ENCODE measurements around the gene CTLA4.

- TF ChIP-seq FOXM1 (IDR thresholded peaks at IDR 0.05; ENCODE audit: borderline replicate concordance), result no peak
- TF ChIP-seq TARDBP (IDR thresholded peaks at IDR 0.05), result no peak
- TF ChIP-seq SUZ12 (IDR thresholded peaks at IDR 0.05), result no peak
- TF ChIP-seq SP1 (IDR thresholded peaks at IDR 0.05), result no peak
- TF ChIP-seq FOXA1 (IDR thresholded peaks at IDR 0.05), result no peak
- TF ChIP-seq CTBP1 (IDR thresholded peaks at IDR 0.05; ENCODE audit: borderline replicate concordance), result no peak
- no peak for TF ChIP-seq ELF4 (IDR thresholded peaks at IDR 0.05)
Measured at GRCh38 chr2:203822240-203822639, 45.3 kb upstream of the CTLA4 start.

Data from HEK293T (cell line).